ENCODE measurements around the gene KLK15. TPM values are rescaled to one million over a fixed set of nuclear protein-coding genes. Genes with fewer than 3 reads are reported as not detected.
A peak's percentile ranks its signal among the peaks of the same experiment; 100 is the strongest.

The KLK15 gene
- total RNA-seq, 2 experiments from 2014 or later = not detected

DNA sequence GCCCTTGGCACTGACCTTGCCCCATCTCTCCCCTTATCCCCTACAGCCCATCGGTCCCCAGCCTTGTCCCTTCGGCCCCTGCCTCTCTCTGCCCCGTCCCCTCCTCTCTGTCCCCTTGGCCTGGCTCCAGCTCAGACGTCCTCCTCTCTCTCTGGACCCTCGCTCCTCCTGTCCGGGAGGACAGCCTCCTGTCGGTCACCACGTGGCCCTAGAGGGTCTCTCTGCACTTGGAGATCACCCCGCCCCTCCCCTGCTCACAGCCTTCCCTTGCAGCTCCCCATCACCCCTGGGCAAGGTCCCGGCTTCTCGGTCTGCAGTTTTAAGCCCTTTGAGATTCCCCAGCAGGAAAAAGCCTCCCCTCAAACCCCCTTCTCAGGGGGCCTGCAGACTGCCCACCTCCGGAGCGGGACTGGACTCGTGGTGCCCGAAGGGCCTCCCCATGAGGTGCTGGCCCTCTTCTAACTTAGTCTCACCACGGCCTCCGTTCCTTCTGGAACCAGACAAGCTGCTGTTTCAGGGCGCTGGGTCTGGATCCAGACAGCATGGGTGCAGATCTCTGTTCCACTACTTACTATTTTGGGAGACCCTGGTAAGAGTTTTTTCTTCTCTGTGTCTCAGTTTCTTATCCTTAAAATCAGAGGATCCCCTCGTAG, 3.3 kb upstream of the KLK15 start:
- Mint-ChIP-seq H3K36me3 (no peaks in the 10 kb centered on the region), H3K27me3 (peaks cover 29% of the 10 kb centered on the region), H3K27ac (no peak overlapping the region), H3K9me3 (no peaks in the 10 kb centered on the region), H3K4me3 (peak overlapping the region; percentile 83), H3K4me1 (peaks cover 11% of the 10 kb centered on the region)
- DNase-seq (no peak), ATAC-seq (ENCODE audit: low read depth) (no peak)
- POLR2A ChIA-PET = interaction anchor here (0.9 kb wide), 1 partner anchor 32 kb away, joined by 3 read pairs; no protein-coding TSS in a partner anchor

GRCh38 chr19:50835785-50836542, 2.6 kb upstream of the KLK15 start:
- Mint-ChIP-seq H3K27ac (peak overlapping the region; percentile 42), H3K27me3 (peaks cover 32% of the 10 kb centered on the region), H3K4me1 (peaks cover 11% of the 10 kb centered on the region), H3K9me3 (no peaks in the 10 kb centered on the region), H3K4me3 (peak overlapping the region; percentile 83), H3K36me3 (no peaks in the 10 kb centered on the region)
- DNase-seq = peak; percentile 90
- POLR2A ChIA-PET = interaction anchor here (1.1 kb wide), 1 partner anchor 31 kb away, joined by 3 read pairs; no protein-coding TSS in a partner anchor
- ATAC-seq (ENCODE audit: low read depth) = peak; percentile 86

GRCh38 chr19:50835103-50835784, 1.9 kb upstream of the KLK15 start:
- no peak for DNase-seq
- Mint-ChIP-seq H3K36me3 (no peaks in the 10 kb centered on the region), H3K4me1 (peaks cover 11% of the 10 kb centered on the region), H3K27ac (no peak overlapping the region), H3K9me3 (no peaks in the 10 kb centered on the region), H3K4me3 (peak overlapping the region; percentile 83), H3K27me3 (peaks cover 32% of the 10 kb centered on the region)
- POLR2A ChIA-PET = interaction anchor here (1.1 kb wide), 1 partner anchor 30 kb away, joined by 3 read pairs; no protein-coding TSS in a partner anchor
- ATAC-seq (ENCODE audit: low read depth) = peak; percentile 5

DNA sequence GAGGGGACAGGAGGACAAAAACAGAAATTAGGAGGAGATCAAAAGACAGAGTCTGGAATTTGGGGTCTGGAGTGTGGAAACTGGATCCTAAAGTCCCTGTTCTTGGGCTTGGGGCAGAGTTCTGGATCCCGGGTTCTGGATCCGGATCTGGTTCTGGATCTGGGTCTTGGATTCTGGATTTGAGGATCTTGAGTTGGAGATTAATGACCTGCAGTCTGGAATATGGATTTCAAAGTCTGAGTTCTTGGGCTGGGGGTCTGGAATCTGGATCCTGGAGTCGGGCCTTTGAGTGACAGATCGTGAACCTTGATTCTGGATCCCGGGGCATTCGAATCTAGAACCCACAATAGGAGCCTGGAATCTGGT, 411 bp upstream of the KLK15 start:
- POLR2A ChIA-PET = interaction anchor here (0.6 kb wide), 1 partner anchor 278 kb away, joined by 6 read pairs; no protein-coding TSS in a partner anchor
- H3K27me3 Mint-ChIP-seq = peaks cover 32% of the 10 kb centered on the region
- H3K27ac Mint-ChIP-seq = no peak overlapping the region
- ATAC-seq (ENCODE audit: low read depth) (no peak), DNase-seq (no peak)
- H3K9me3 Mint-ChIP-seq = no peaks in the 10 kb centered on the region
- no peak overlapping the region for H3K4me3 Mint-ChIP-seq
- H3K4me1 Mint-ChIP-seq = peaks cover 11% of the 10 kb centered on the region
- H3K36me3 Mint-ChIP-seq = no peaks in the 10 kb centered on the region

DNA sequence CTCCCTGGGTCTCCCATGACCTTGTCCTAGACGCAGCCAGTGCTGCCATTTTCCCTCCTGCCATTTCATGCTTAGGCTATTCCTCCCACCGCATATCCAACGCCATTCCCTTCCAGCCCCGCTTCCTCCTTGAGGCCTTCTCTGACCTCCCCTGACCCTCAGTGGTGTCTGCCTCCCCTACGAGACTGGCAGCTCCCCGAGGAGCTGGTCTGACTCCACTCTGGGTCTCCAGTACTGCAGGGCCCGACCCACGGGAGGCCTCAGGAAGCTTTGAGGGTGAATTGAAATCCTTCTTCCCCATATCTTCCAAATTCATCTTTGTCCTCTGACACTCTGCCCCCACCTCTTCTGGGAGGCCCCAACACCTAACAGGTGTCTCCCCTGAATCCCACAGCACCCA, 708 bp downstream of the KLK15 start:
- H3K4me1 Mint-ChIP-seq = peaks cover 8% of the 10 kb centered on the region
- H3K36me3 Mint-ChIP-seq = no peaks in the 10 kb centered on the region
- DNase-seq = no peak
- peaks cover 31% of the 10 kb centered on the region for H3K27me3 Mint-ChIP-seq
- no peak overlapping the region for H3K27ac Mint-ChIP-seq
- H3K4me3 Mint-ChIP-seq = no peak overlapping the region
- no peak for ATAC-seq (ENCODE audit: low read depth)
- no peaks in the 10 kb centered on the region for H3K9me3 Mint-ChIP-seq
- POLR2A ChIA-PET = interaction anchor here (1.7 kb wide), 1 partner anchor 28 kb away, joined by 5 read pairs; no protein-coding TSS in a partner anchor

DNA sequence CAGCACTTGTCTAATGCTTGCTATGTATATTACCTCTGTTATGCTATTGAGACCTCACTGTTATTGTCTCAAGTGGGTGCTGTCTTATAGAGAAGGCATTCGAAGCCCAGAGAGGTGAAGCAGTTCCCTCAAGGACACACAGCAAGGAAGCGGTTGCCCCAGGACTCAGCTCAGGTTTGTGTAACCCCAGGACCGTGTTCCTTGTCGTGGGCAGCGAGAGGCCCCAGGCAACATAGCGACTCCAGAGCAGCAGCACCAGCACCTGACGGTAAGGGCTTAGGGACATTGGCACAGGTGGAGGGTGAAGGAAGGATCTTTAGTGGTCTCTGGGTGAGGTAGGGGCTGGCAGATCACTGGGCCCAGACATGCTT, 2.4 kb downstream of the KLK15 start:
- no peaks in the 10 kb centered on the region for H3K9me3 Mint-ChIP-seq
- no peak for DNase-seq
- peaks cover 19% of the 10 kb centered on the region for H3K27me3 Mint-ChIP-seq
- no peak overlapping the region for H3K27ac Mint-ChIP-seq
- peaks cover 3% of the 10 kb centered on the region for H3K4me1 Mint-ChIP-seq
- no peak overlapping the region for H3K4me3 Mint-ChIP-seq
- H3K36me3 Mint-ChIP-seq = no peaks in the 10 kb centered on the region
- ATAC-seq (ENCODE audit: low read depth) = no peak
- POLR2A ChIA-PET = no interaction called here

GRCh38 chr19:50830266-50831025, 2.9 kb downstream of the KLK15 start:
- Mint-ChIP-seq H3K27ac (no peak overlapping the region), H3K4me1 (peaks cover 3% of the 10 kb centered on the region), H3K4me3 (no peak overlapping the region), H3K27me3 (peaks cover 18% of the 10 kb centered on the region), H3K36me3 (no peaks in the 10 kb centered on the region), H3K9me3 (no peaks in the 10 kb centered on the region)
- POLR2A ChIA-PET = no interaction called here
- ATAC-seq (ENCODE audit: low read depth) (no peak), DNase-seq (no peak)

DNA sequence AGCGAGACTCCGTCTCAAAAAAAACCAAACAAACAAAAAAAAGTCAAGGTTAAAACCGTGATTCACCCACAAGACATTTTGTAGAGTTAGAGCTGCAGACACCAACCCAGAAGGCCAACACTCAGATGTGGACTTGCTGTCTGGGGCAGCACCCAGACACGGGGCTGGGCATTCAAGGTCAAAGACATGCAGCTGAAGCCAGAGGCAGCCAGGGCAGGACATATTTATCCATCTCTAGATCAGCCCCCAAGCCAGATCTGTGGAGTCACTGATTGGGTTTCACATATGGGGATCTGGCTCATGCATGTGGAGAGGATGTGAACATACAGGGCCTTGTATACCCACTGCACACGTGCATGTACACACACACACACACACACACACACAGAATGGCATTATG, 3.6 kb downstream of the KLK15 start:
- no peak for ATAC-seq (ENCODE audit: low read depth)
- Mint-ChIP-seq H3K4me3 (no peak overlapping the region), H3K9me3 (no peaks in the 10 kb centered on the region), H3K36me3 (no peaks in the 10 kb centered on the region), H3K4me1 (no peaks in the 10 kb centered on the region), H3K27me3 (peaks cover 14% of the 10 kb centered on the region), H3K27ac (no peak overlapping the region)
- DNase-seq = no peak
- POLR2A ChIA-PET = no interaction called here

GRCh38 chr19:50827476-50827875, 5.9 kb downstream of the KLK15 start:
- Mint-ChIP-seq H3K36me3 (no peaks in the 10 kb centered on the region), H3K4me1 (no peaks in the 10 kb centered on the region), H3K27me3 (peaks cover 16% of the 10 kb centered on the region), H3K4me3 (no peak overlapping the region), H3K9me3 (no peaks in the 10 kb centered on the region), H3K27ac (no peak overlapping the region)
- POLR2A ChIA-PET = no interaction called here
- no peak for DNase-seq
- no peak for ATAC-seq (ENCODE audit: low read depth)

GRCh38 chr19:50826492-50827240, 6.7 kb downstream of the KLK15 start:
- Mint-ChIP-seq H3K9me3 (no peaks in the 10 kb centered on the region), H3K27me3 (peaks cover 15% of the 10 kb centered on the region), H3K27ac (no peak overlapping the region), H3K36me3 (no peaks in the 10 kb centered on the region), H3K4me3 (no peak overlapping the region), H3K4me1 (no peaks in the 10 kb centered on the region)
- POLR2A ChIA-PET = no interaction called here
- no peak for ATAC-seq (ENCODE audit: low read depth)
- DNase-seq = no peak

DNA sequence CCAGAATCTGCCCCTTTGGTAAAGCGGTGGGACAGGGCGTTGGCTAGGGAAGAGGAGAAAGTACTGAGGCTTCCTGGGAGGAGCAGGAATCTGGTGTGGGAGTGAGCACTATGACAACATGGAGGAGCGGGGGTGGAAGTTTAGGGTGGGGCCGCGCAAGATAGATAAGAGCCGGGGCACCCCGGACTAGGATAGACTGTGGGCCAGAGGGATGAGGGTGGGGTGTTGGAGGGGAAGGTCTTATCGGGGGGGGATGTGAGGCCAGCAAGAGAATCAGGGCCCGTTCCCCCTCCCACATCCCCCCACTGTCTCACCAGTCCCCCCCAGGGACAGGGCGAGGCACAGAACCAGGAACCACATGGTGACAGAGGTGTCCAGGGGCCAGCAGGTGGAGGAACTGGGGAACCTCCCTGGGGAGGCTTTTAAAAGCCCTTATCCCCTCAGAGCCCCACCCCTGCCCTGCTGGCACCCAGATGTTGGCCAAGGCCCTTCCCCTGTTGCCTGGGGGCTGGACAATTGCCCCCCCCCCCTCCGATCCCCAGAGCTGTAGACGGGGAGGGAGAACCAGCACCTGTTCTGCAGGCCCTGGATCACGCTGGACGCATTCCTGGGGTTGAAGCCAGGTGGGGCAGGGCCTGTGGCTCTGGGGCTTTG, 9.9 kb downstream of the KLK15 start, which contains the start of gene KLK1:
Gene KLK1, minus strand, starts transcription at position 399 of the 654 bp plus-strand sequence. Its CDS starts 39 bp downstream, at position 360.
- no peaks in the 10 kb centered on the region for H3K9me3 Mint-ChIP-seq
- POLR2A ChIA-PET = interaction anchor here (1.1 kb wide), 1 partner anchor 19 kb away, joined by 3 read pairs; no protein-coding TSS in a partner anchor
- H3K27ac Mint-ChIP-seq = no peak within 1 kb of the TSS
- H3K4me3 Mint-ChIP-seq = no peak within 1 kb of the TSS
- no peaks in the 10 kb centered on the region for H3K36me3 Mint-ChIP-seq
- DNase-seq = no peak
- no peak for ATAC-seq (ENCODE audit: low read depth)
- H3K27me3 Mint-ChIP-seq = peaks cover 38% of the 10 kb centered on the region
- H3K4me1 Mint-ChIP-seq = peaks cover 18% of the 10 kb centered on the region

DNA sequence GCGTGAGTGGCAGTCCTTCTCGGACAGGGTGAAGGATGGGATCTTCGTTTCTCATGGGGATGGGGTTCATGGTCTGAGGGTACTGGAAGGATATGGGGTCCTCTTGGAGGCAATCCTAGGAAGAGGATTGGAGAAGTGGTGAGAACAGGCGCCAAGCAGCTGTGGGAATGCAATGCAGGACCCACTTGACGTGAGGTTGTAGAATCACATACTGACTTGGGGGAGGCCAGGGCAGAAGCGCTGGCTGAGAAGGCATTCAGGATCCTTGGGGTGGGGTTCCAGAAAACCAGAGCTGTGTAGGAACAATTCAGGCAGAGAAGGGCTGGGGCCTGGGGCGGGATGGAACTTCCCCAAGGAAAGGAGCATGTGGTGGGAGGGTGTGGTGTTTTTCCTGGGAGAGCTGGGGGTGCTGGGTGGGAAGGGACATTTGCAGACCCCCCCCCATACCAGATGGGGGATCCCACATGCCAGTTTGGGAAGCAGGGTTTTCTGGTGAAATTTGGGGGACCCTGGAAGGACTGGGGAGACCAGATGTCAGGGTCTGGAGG, 10.6 kb downstream of the KLK15 start:
- H3K4me3 Mint-ChIP-seq = no peak overlapping the region
- POLR2A ChIA-PET = interaction anchor here (1.1 kb wide), 1 partner anchor 18 kb away, joined by 3 read pairs; no protein-coding TSS in a partner anchor
- no peak overlapping the region for H3K27ac Mint-ChIP-seq
- no peaks in the 10 kb centered on the region for H3K9me3 Mint-ChIP-seq
- peaks cover 35% of the 10 kb centered on the region for H3K27me3 Mint-ChIP-seq
- ATAC-seq (ENCODE audit: low read depth) = no peak
- peaks cover 18% of the 10 kb centered on the region for H3K4me1 Mint-ChIP-seq
- no peak for DNase-seq
- no peaks in the 10 kb centered on the region for H3K36me3 Mint-ChIP-seq

All from activated naive CD8-positive, alpha-beta T cell treated with anti-CD3 and anti-CD28 coated beads, Interleukin-2, amount 10 ng/mL, durations not matched to agents 7 days and 5 days (primary cell).